ENCODE data around the gene FNTB. TPM values are rescaled to one million over a fixed set of nuclear protein-coding genes. Genes with fewer than 3 reads are reported as not detected.

Gene FNTB
- total and polyA plus RNA-seq, 2 of the 8 experiments (the other 6 are each of a cell fraction or from before 2014, with no cell fraction given), result 16.0 to 20.7 TPM

- no peaks in the 10 kb centered on the region for H3K27me3 ChIP-seq (replicated peaks in 1 of 4; ENCODE audit: control insufficient read depth in 3 of 4, extremely low read depth in 1 of 4, insufficient read depth in 3 of 4, low read length in 3 of 4)
- H3K79me2 ChIP-seq (ENCODE audit: control insufficient read depth in 1 of 2, insufficient read depth in 2 of 2, low read length in 2 of 2), result no peaks in the 10 kb centered on the region
- FAIRE-seq (no peak), DNase-seq (ENCODE audit: low read depth in 1 of 2, low spot score in 2 of 2) (no peak)
- H4K8ac ChIP-seq (ENCODE audit: extremely low read depth, insufficient read depth, low read length), result no peak overlapping the region
- no peak overlapping the region for H2BK20ac ChIP-seq (ENCODE audit: low read length)
- no peak overlapping the region for H2AFZ ChIP-seq (ENCODE audit: low read length)
- H2AK5ac ChIP-seq (ENCODE audit: low read depth, low read length), result no peak overlapping the region
- H3K56ac ChIP-seq (replicated peaks; ENCODE audit: insufficient read length, low read depth, low read length), result no peak overlapping the region
- H3K36me3 ChIP-seq (ENCODE audit: control insufficient read depth in 2 of 4, insufficient read depth in 4 of 4, low read length in 3 of 4), result no peaks in the 10 kb centered on the region
- no peak overlapping the region for H3K27ac ChIP-seq (ENCODE audit: low read depth, low read length)
- H3K23ac ChIP-seq (ENCODE audit: insufficient read length), result no peak overlapping the region
- TF ChIP-seq CTCF (IDR thresholded peaks at IDR 0.05; ENCODE audit: control extremely low read depth in 1 of 3, insufficient read depth in 1 of 3, low read depth in 1 of 3, low read length in 3 of 3), result peak in 1 of 3 experiments; percentile 32; a peak in 1 of 4 replicates
- TF ChIP-seq BACH1 (IDR thresholded peaks at IDR 0.05; ENCODE audit: low read length), result no peak
- no peak for TF ChIP-seq RBBP5 (IDR thresholded peaks at IDR 0.05; ENCODE audit: borderline replicate concordance, low read depth, low read length)
- TF ChIP-seq RAD21 (IDR thresholded peaks at IDR 0.05 in 1 of 2, conservative IDR thresholded peaks at IDR 0.05 in 1 of 2; ENCODE audit: low read depth in 2 of 2, low read length in 2 of 2), result peak; percentile 12 to 31; a peak in 2 of 4 replicates
- no peak for TF ChIP-seq BCL11A (IDR thresholded peaks at IDR 0.05; ENCODE audit: low read depth in 2 of 2, low read length in 2 of 2)
- H2BK12ac ChIP-seq (ENCODE audit: low read depth, low read length), result no peak overlapping the region
- no peak overlapping the region for H3K9ac ChIP-seq (replicated peaks in 1 of 4; ENCODE audit: extremely low read depth in 1 of 4, low read depth in 3 of 4, low read length in 3 of 4)
- H2BK5ac ChIP-seq (ENCODE audit: low read depth, low read length), result no peak overlapping the region
- H4K5ac ChIP-seq (ENCODE audit: insufficient read length, low read depth, low read length), result no peak overlapping the region
- H3K14ac ChIP-seq (ENCODE audit: insufficient read length), result no peak overlapping the region
- H3K4me3 ChIP-seq (ENCODE audit: extremely low read depth in 1 of 4, insufficient read depth in 2 of 4, low read depth in 3 of 4, low read length in 4 of 4), result no peak overlapping the region
- no peak overlapping the region for H2BK15ac ChIP-seq (ENCODE audit: low read length)
- no peak overlapping the region for H3K4me2 ChIP-seq (ENCODE audit: insufficient read depth in 1 of 2, low read depth in 2 of 2, low read length in 2 of 2)
- H3K9me3 ChIP-seq (ENCODE audit: insufficient read depth in 2 of 2, low read depth in 1 of 2, low read length in 1 of 2), result no peaks in the 10 kb centered on the region
- no peaks in the 10 kb centered on the region for H4K20me1 ChIP-seq (replicated peaks in 1 of 2; ENCODE audit: control insufficient read depth in 1 of 2, insufficient read depth in 2 of 2, low read length in 2 of 2)
- H2BK120ac ChIP-seq (replicated peaks; ENCODE audit: low read depth, low read length), result no peak overlapping the region
- no peaks in the 10 kb centered on the region for H3K23me2 ChIP-seq (ENCODE audit: low read depth, low read length)
- no peak overlapping the region for H3K18ac ChIP-seq (ENCODE audit: extremely low read depth, low read length)
- H4K91ac ChIP-seq (replicated peaks; ENCODE audit: insufficient read length, low read length), result no peak overlapping the region
- H3K4ac ChIP-seq (replicated peaks; ENCODE audit: insufficient read length, low read depth, low read length), result no peak overlapping the region
- no peaks in the 10 kb centered on the region for H3K79me1 ChIP-seq (ENCODE audit: low read depth, low read length)
- CTCF ChIA-PET (ENCODE audit: partially characterized antibody), result no interaction called here
- 82% methylated on average over 5 of the region's 5 CpGs; no CpG with 5 or more reads in 1 of the 2 experiments for WGBS, 2 experiments (ENCODE audit: extremely low coverage in 1 of 2, insufficient coverage in 1 of 2, insufficient read length in 1 of 2, insufficient replicate concordance in 2 of 2, low coverage in 1 of 2, low lambda C conversion rate in 2 of 2, missing lambda C conversion rate in 1 of 2)
- POLR2A ChIA-PET (ENCODE audit: partially characterized antibody), result no interaction called here
- no peaks in the 10 kb centered on the region for H3K4me1 ChIP-seq (replicated peaks in 1 of 4; ENCODE audit: control insufficient read depth in 3 of 4, insufficient read depth in 4 of 4, low read length in 3 of 4)
Observed at GRCh38 chr14:65110525-65110924, 123.8 kb downstream of the FNTB start.
